ENCODE measurements around the gene LCN6. TPM values are rescaled to one million over a fixed set of nuclear protein-coding genes. Genes with fewer than 3 reads are reported as not detected.

LCN6 gene
- total and polyA plus RNA-seq, 2 of the 4 experiments (the other 2 are of a cell fraction), result not detected

GRCh38 chr9:136738960-136739359 lies 9.4 kb downstream of the LCN6 start:
- TF ChIP-seq ELK1 (IDR thresholded peaks at IDR 0.05; ENCODE audit: borderline replicate concordance, low read depth, low read length) (no peak), MAFK (IDR thresholded peaks at IDR 0.05; ENCODE audit: low read depth, low read length) (no peak), POLR2A (IDR thresholded peaks at IDR 0.05; ENCODE audit: low read depth, low read length) (no peak), RAD21 (IDR thresholded peaks at IDR 0.05; ENCODE audit: low read length) (no peak), NFE2L2 (IDR thresholded peaks at IDR 0.05; ENCODE audit: low read depth, low read length) (no peak), CTCF (conservative IDR thresholded peaks at IDR 0.05; ENCODE audit: low read depth, low read length) (no peak), CHD1 (IDR thresholded peaks at IDR 0.05; ENCODE audit: low read depth, low read length) (no peak), USF2 (IDR thresholded peaks at IDR 0.05; ENCODE audit: low read depth, low read length) (no peak), MAZ (IDR thresholded peaks at IDR 0.05; ENCODE audit: borderline replicate concordance, low read depth, low read length) (no peak), RCOR1 (IDR thresholded peaks at IDR 0.05; ENCODE audit: insufficient replicate concordance, low read length) (no peak), FOS (IDR thresholded peaks at IDR 0.05; ENCODE audit: low read depth, low read length) (no peak), BHLHE40 (IDR thresholded peaks at IDR 0.05; ENCODE audit: low read depth, low read length) (no peak)
- intact Hi-C loops (cut with micrococcal nuclease), result no loop called here
- in situ Hi-C loops (cut with MboI; ENCODE audit: low sequenced_read_pairs), result no loop called here

More at GRCh38 chr9:136738960-136739359, 9.4 kb downstream of the LCN6 start:
- no peak overlapping the region for H3K4me2 ChIP-seq (ENCODE audit: low read depth, low read length)
- H2AK5ac ChIP-seq (ENCODE audit: low read depth, low read length), result no peak overlapping the region
- peaks cover 56% of the 10 kb centered on the region for H3K27me3 ChIP-seq (ENCODE audit: control insufficient read depth, insufficient read depth, low read length)
- no peaks in the 10 kb centered on the region for H3K79me1 ChIP-seq (ENCODE audit: low read depth in 1 of 2, low read length in 2 of 2)
- H3K27ac ChIP-seq (ENCODE audit: insufficient read depth, low read length), result no peak overlapping the region
- no peak overlapping the region for H4K5ac ChIP-seq (ENCODE audit: low read depth, low read length)
- no peaks in the 10 kb centered on the region for H3K36me3 ChIP-seq (ENCODE audit: control insufficient read depth, insufficient read depth, low read length)
- ATAC-seq (ENCODE audit: low read depth) (no peak), DNase-seq (no peak)
- no peak overlapping the region for H2BK15ac ChIP-seq (ENCODE audit: low read depth, low read length)
- no peak overlapping the region for H2BK120ac ChIP-seq (ENCODE audit: low read depth, low read length)
- peaks cover 3% of the 10 kb centered on the region; the same call in 1 of the 2 replicates for H3K4me1 ChIP-seq (ENCODE audit: control insufficient read depth, insufficient read depth, low read length)
- H3K9ac ChIP-seq (ENCODE audit: low read depth, low read length), result no peak overlapping the region
- WGBS, 2 experiments (ENCODE audit: extremely low coverage in 2 of 2, insufficient read length in 1 of 2), result 84% methylated on average over 13 of the region's 20 CpGs; no CpG with 5 or more reads in 1 of the 2 experiments
- no peak overlapping the region for H3K14ac ChIP-seq (replicated peaks; ENCODE audit: low read depth, low read length)
- BruUV-seq (replicated peaks), result no TSS peak
- H4K91ac ChIP-seq (ENCODE audit: insufficient read depth, low read depth, low read length), result no peak overlapping the region
- no peak overlapping the region for H2BK5ac ChIP-seq (ENCODE audit: low read depth, low read length, poor library complexity, severe bottlenecking)
- H3K4ac ChIP-seq (ENCODE audit: low read depth, low read length), result no peak overlapping the region
- no peak overlapping the region for H3K23ac ChIP-seq (ENCODE audit: low read depth, low read length)
- dilution Hi-C loops (cut with HindIII; ENCODE audit: low sequenced_read_pairs, unreplicated experiment), result no loop called here
- H3K18ac ChIP-seq (ENCODE audit: low read depth, low read length), result no peak overlapping the region
- ChIA-PET POLR2A (ENCODE audit: unreplicated experiment) (no interaction called here), CTCF (no interaction called here)
- H2BK20ac ChIP-seq (ENCODE audit: low read depth, low read length), result no peak overlapping the region
- H2AK9ac ChIP-seq (replicated peaks; ENCODE audit: low read depth, low read length, poor library complexity), result no peak overlapping the region
- H3K9me1 ChIP-seq (ENCODE audit: insufficient read depth, low read length), result no peaks in the 10 kb centered on the region
- H3K56ac ChIP-seq (ENCODE audit: extremely low read depth, insufficient read depth, low read length), result no peak overlapping the region
- H4K8ac ChIP-seq (ENCODE audit: low read depth in 2 of 2, low read length in 2 of 2), result no peak overlapping the region
- H3K4me3 ChIP-seq (ENCODE audit: insufficient read depth, low read depth, low read length), result no peak overlapping the region
- no peak overlapping the region for H2AFZ ChIP-seq (replicated peaks; ENCODE audit: low read length, poor library complexity)
- no peaks in the 10 kb centered on the region; the same call in 1 of the 2 replicates for H4K20me1 ChIP-seq (ENCODE audit: insufficient read depth, low read length)
- no peaks in the 10 kb centered on the region for H3K9me3 ChIP-seq (ENCODE audit: control insufficient read depth, insufficient read depth, low read length)

All from IMR-90 (cell line).